Transverse colon (tissue), 4 donors: Measurements from ENCODE around the gene JAK2. TPM values are rescaled to one million over a fixed set of nuclear protein-coding genes. Genes with fewer than 3 reads are reported as not detected.

Experiments
- DNase-seq: peaks from one replicate; pipeline ENCODE4 v3.0.0-alpha.2; 2019
- H3K27ac ChIP-seq, 4 donors: fragments of 200-600 bp; sonication (generic); 2 replicates each; pipeline ENCODE4 v1.5.1; 2016 to 2018; ENCODE audit warnings: inconsistent platforms in 4 of 4
- H3K27me3 ChIP-seq: fragments of 200-600 bp; sonication (generic); 2 replicates; pipeline ENCODE4 v1.5.1; 2017; ENCODE audit warnings: inconsistent platforms
- H3K36me3 ChIP-seq, 4 donors: fragments of 200-600 bp; sonication (generic); 2 replicates each; pipeline ENCODE4 v1.5.1; 2017 to 2019; ENCODE audit warnings: inconsistent platforms in 4 of 4
- H3K4me1 ChIP-seq, 4 donors: fragments of 200-600 bp; sonication (generic); 2 replicates each; pipeline ENCODE4 v1.5.1; 2017 to 2020; ENCODE audit warnings: inconsistent platforms in 4 of 4
- H3K4me3 ChIP-seq, 4 donors: fragments of 200-600 bp; sonication (generic); 1 replicate in 1 of 4; 2 replicates in 3 of 4; pipeline versions ENCODE4 v1.5.1 to v1.6.1; 2017 to 2019; ENCODE audit warnings: inconsistent platforms in 4 of 4
- H3K9me3 ChIP-seq, 2 donors: fragments of 200-600 bp; sonication (generic); 2 replicates each; pipeline ENCODE4 v1.5.1; 2017 to 2019; ENCODE audit warnings: inconsistent platforms in 2 of 2
- EP300 ChIP-seq: sonication (generic); formaldehyde crosslinking; IDR thresholded peaks from one replicate; pipeline ENCODE4 v1.6.1; 2017; ENCODE audit warnings: antibody characterized with exemption, low read depth
- POLR2A ChIP-seq: fragments of 450-650 bp; IDR thresholded peaks from one replicate; pipeline ENCODE4 v1.6.1; 2016; ENCODE audit warnings: antibody characterized with exemption, mild to moderate bottlenecking, moderate library complexity
- POLR2AphosphoS5 ChIP-seq, 3 donors: sonication (generic); formaldehyde crosslinking; IDR thresholded peaks; one replicate each; pipeline ENCODE4 v1.6.1; 2016; ENCODE audit warnings: antibody characterized with exemption in 3 of 3
- WGBS, 2 donors: methylation state at CpG; one replicate each; pipeline ENCODE4 v1.1.5; 2018; ENCODE audit warnings: low coverage in 1 of 2; 5-methylcytosine and 5-hydroxymethylcytosine counted together
- in situ Hi-C, 4 donors: fragments of 200-750 bp; cut with MboI; loops; one replicate each; pipeline versions ENCODE4 v1.15.0 to v1.15.1; 2017; ENCODE audit warnings: low sequenced_read_pairs in 3 of 4, low pct_ligation_motif_present in 1 of 4, low pct_unique_long_range_greater_than_20kb in 1 of 4
- intact Hi-C: fragments of 100-400 bp; cut with DNase I; formaldehyde crosslinking; loops from one replicate; pipeline ENCODE4 v1.15.1; 2023; ENCODE audit warnings: low total_unique reads
- total RNA-seq, 4 donors: library from RNA; depleted of rRNA; stranded (reverse); fragments of >200 nt; gene quantifications; one replicate each; pipeline ENCODE4 v1.1.0, GENCODE V29; 2016
- TF ChIP-seq, protein P1 (sequence below), 5 experiments: fragments of 200-600 bp in 3 of 5; fragments of 450-650 bp in 2 of 5; sonication (generic) in 3 of 5; IDR thresholded peaks; 1 replicate in 2 of 5; 2 replicates in 3 of 5; pipeline ENCODE4 v1.5.1; 2016 to 2017; ENCODE audit warnings: antibody characterized with exemption in 5 of 5, inconsistent platforms in 3 of 5, mild to moderate bottlenecking in 2 of 5, moderate library complexity in 1 of 5

JAK2 gene
- total RNA-seq, 4 donors from 2014 or later, result 8.0 to 27.6 (median 17.4) TPM

DNA sequence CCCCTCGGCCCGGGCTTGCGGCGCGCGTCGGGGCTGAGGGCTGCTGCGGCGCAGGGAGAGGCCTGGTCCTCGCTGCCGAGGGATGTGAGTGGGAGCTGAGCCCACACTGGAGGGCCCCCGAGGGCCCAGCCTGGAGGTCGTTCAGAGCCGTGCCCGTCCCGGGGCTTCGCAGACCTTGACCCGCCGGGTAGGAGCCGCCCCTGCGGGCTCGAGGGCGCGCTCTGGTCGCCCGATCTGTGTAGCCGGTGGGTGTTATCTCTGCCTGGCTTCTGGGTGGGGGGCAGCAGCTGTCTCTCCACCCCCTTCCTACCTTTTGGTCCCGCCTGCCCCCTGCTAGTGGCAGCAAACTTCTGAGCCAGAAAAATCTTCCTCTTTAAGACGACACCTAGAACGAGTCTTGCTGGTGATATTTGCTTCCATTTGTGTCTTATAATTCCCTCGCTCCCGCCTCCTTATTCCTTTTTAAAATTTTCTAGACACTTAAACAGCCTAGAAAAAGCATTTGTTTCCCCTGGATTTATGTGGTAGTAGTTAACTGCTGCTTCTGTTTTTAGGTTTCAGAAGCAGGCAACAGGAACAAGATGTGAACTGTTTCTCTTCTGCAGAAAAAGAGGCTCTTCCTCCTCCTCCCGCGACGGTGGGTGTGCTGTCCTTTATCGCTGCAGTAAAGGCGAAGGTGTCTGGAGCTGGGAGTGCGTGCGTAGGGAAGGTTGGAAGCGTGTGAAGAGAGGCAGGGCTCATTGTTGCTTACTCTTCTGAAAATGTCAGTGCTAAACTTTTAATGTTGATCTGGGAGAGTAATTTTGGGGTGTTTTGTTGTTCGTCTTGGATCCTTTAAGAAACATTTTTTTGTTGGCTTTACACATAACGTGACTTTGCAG, 554 bp downstream of the JAK2 start:
- 0% methylated on average over 12 to 30 of the region's 42 CpGs for WGBS, 2 donors
- Histone ChIP-seq H3K9me3 (no peaks in the 10 kb centered on the region), H3K4me3 (peak overlapping the region; percentile 70 to 94 (median 82)), H3K4me1 (peaks cover 20 to 55% (median 37%) of the 10 kb centered on the region in 4 donors), H3K27ac (peak overlapping the region; percentile 97 to 99 (median 98)), H3K36me3 (no peaks in the 10 kb centered on the region), H3K27me3 (no peaks in the 10 kb centered on the region)
- TF ChIP-seq, protein P1, sequence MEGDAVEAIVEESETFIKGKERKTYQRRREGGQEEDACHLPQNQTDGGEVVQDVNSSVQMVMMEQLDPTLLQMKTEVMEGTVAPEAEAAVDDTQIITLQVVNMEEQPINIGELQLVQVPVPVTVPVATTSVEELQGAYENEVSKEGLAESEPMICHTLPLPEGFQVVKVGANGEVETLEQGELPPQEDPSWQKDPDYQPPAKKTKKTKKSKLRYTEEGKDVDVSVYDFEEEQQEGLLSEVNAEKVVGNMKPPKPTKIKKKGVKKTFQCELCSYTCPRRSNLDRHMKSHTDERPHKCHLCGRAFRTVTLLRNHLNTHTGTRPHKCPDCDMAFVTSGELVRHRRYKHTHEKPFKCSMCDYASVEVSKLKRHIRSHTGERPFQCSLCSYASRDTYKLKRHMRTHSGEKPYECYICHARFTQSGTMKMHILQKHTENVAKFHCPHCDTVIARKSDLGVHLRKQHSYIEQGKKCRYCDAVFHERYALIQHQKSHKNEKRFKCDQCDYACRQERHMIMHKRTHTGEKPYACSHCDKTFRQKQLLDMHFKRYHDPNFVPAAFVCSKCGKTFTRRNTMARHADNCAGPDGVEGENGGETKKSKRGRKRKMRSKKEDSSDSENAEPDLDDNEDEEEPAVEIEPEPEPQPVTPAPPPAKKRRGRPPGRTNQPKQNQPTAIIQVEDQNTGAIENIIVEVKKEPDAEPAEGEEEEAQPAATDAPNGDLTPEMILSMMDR (IDR thresholded peaks at IDR 0.05), result no peak
- peak; percentile 61 for TF ChIP-seq POLR2A
- TF ChIP-seq EP300, result no peak
- peak; percentile 62 to 84 (median 84) for TF ChIP-seq POLR2AphosphoS5 (IDR thresholded peaks at IDR 0.05)
- intact Hi-C loops (loop anchor here (5.0 kb wide), 1 partner anchor 223 kb away; no protein-coding TSS in a partner anchor), in situ Hi-C loops (loop anchor here (10.0 to 25.0 kb wide), 6 partner anchors 221 to 627 kb away; partner anchors contain the start of genes PLGRKT (in 1 of the 4), PLPP6 (in 1 of the 4) and SPATA6L (in 1 of the 4))
- peak; percentile 77 for DNase-seq

DNA sequence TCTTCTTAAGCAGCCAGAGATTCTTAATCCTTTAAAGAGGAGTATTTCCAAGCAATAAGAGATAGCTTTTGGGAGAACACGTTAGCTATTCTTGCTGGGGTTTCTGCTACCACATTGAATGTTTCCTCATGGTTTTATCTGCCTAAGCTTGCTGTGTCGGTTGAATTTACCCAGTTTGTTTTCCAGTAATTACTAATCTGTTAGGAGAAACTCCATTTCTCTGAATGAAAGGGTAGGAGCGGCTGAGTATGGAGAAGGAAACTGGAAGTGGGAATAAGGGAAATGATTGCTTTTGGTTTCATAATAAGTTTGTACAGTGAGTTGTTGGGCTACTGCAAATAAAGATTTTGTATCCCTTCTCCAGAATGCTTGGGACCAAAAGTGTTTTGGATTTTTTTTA, 1.2 kb downstream of the JAK2 start:
- H3K27ac ChIP-seq, result peak overlapping the region; percentile 97 to 99 (median 98)
- no peak for TF ChIP-seq POLR2A
- TF ChIP-seq EP300, result no peak
- no peak for TF ChIP-seq POLR2AphosphoS5 (IDR thresholded peaks at IDR 0.05)
- TF ChIP-seq, protein P1 (IDR thresholded peaks at IDR 0.05), result no peak
- H3K27me3 ChIP-seq, result no peaks in the 10 kb centered on the region
- no peak for DNase-seq
- 0% methylated on average over 3 of the region's 3 CpGs for WGBS, 2 donors
- H3K9me3 ChIP-seq, result no peaks in the 10 kb centered on the region
- in situ Hi-C loops (loop anchor here (10.0 to 25.0 kb wide), 6 partner anchors 221 to 626 kb away; partner anchors contain the start of genes PLGRKT (in 1 of the 4), PLPP6 (in 1 of the 4) and SPATA6L (in 1 of the 4)), intact Hi-C loops (loop anchor here (5.0 kb wide), 1 partner anchor 224 kb away; no protein-coding TSS in a partner anchor)
- peak overlapping the region; percentile 70 to 94 (median 82) for H3K4me3 ChIP-seq
- no peaks in the 10 kb centered on the region for H3K36me3 ChIP-seq
- peaks cover 20 to 54% (median 37%) of the 10 kb centered on the region in 4 donors for H3K4me1 ChIP-seq

DNA sequence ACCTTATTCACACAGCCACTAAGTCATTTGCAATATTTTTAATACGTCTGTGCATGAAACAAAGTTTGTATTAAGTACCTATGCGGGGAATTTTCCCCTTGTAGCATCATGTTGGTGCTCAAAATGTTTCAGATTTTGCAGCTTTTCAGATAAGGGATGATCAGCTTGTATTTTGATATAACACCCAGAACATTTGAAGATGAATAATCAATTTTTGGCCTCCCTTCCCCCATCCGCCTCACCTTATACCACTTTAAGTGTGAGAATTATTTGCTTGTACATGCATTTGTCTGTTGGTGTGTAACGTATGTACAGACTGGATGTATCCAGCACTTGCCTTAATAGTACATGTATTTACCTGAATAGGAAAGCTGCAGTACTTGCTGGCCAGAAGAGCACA, 1.7 kb downstream of the JAK2 start:
- WGBS, 2 donors, result 77 to 82% methylated on average over 4 of the region's 4 CpGs
- DNase-seq, result no peak
- TF ChIP-seq POLR2A (no peak), POLR2AphosphoS5 (IDR thresholded peaks at IDR 0.05) (no peak), EP300 (no peak)
- TF ChIP-seq, protein P1 (IDR thresholded peaks at IDR 0.05), result no peak
- peak overlapping the region; percentile 97 to 99 (median 98) for H3K27ac ChIP-seq
- intact Hi-C loops, result loop anchor here (5.0 kb wide), 1 partner anchor 224 kb away; no protein-coding TSS in a partner anchor
- H3K36me3 ChIP-seq, result no peaks in the 10 kb centered on the region
- H3K9me3 ChIP-seq, result no peaks in the 10 kb centered on the region
- peaks cover 20 to 54% (median 37%) of the 10 kb centered on the region in 4 donors for H3K4me1 ChIP-seq
- H3K27me3 ChIP-seq, result no peaks in the 10 kb centered on the region
- in situ Hi-C loops, result loop anchor here (10.0 to 25.0 kb wide), 6 partner anchors 222 to 626 kb away; partner anchors contain the start of genes PLGRKT (in 1 of the 4), PLPP6 (in 1 of the 4) and SPATA6L (in 1 of the 4)
- H3K4me3 ChIP-seq, result peak overlapping the region in 3 of 4 donors; percentile 76 to 94 (median 88)
